K562 treated with DMSO at 1 percent for 48 hours (cell line): Measurements from ENCODE around the gene BCAR3. TPM values are rescaled to one million over a fixed set of nuclear protein-coding genes. Genes with fewer than 3 reads are reported as not detected.

Source experiments
- total RNA-seq: library from RNA; unstranded; fragments of 300-600 nt; gene quantifications from 2 replicates; pipeline ENCODE4 v1.2.3, GENCODE V29; 2022; ENCODE audit warnings: low replicate concordance; ENCODE audit errors: extremely low read depth

BCAR3 gene
- total RNA-seq = not detected in 2 replicates

DNA sequence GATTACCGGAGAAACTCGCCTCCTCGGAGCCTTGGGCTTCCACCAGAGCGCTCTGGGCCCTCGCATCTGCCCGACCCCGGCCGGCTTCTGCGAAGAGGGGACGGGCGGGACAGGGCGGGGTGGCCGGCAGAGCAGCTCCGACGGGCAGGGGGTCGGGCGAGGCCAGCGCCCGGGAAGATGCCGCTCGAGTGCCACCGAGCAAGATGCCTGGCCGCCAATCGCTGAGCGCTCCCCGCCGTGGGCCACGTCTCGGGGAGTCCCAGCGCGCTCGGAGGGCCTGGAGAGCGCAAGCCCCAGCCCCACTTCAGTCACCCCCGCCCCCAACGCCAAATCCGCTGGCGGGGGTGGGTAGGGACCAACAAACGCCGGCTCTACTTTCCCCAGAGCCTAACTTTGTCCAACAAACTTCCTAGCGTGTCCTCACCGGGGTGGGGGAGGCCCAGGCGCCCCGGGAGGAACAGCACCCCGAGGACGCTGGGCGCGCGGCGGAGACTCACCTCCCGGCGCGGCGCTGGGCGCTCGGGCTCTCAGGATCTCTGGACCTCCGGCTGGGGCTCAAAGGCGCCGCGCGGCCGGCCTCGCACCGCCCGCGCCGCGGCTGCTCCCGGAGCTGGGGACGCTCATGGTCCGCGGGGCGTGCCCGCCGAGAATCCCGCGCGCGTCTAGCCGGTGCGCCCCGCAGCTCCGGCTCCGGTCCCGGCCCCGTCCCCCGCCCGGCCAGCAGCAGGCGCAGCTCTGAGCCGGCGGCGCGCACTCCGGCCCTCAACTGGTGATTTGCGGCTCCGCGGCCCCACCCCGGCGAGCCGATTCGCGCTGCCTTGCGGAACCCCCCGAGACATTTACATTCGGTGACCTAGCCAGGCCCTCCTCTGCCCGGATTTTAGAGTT lies at the start of gene BCAR3:
Gene BCAR3, minus strand, starts transcription at position 737 of the 888 bp plus-strand sequence. CDS start 6,907 bp downstream, outside the sequence.

Other genes with a start within 250 kb of the BCAR3 start
- gene FNBP1L, start 233.7 kb downstream of the BCAR3 start, total RNA-seq = not detected in 2 replicates
- not detected in 2 replicates for gene DNTTIP2, start 197.4 kb upstream of the BCAR3 start, total RNA-seq
- not detected in 2 replicates for gene GCLM, start 227.6 kb upstream of the BCAR3 start, total RNA-seq